GM18511 (cell line): ENCODE data around the gene L3MBTL1.

Experiments
- ATAC-seq: cut with Tn5 transposase; IDR thresholded peaks from one replicate; pipeline ENCODE4 v1.9.1; 2021; ENCODE audit warnings: mild to moderate bottlenecking, moderate library complexity; ENCODE audit not compliant: unreplicated experiment

Gene L3MBTL1

GRCh38 chr20:43558412-43559146 lies 51.1 kb downstream of the L3MBTL1 start, which contains the start of gene SGK2:
Gene SGK2 (plus strand): TSS chr20:43559027. CDS start chr20:43566496, 7,469 bp downstream.
- ATAC-seq: no peak

GRCh38 chr20:43559147-43559987 lies 51.9 kb downstream of the L3MBTL1 start:
- ATAC-seq: no peak

- ATAC-seq: no peak
These were observed 53.5 kb downstream of the L3MBTL1 start for GRCh38 chr20:43560974-43561373.

GRCh38 chr20:43563429-43563828 lies 55.9 kb downstream of the L3MBTL1 start:
- ATAC-seq: no peak

GRCh38 chr20:43563991-43564390 lies 56.5 kb downstream of the L3MBTL1 start:
- no peak for ATAC-seq

GRCh38 chr20:43564455-43564854 lies 57.0 kb downstream of the L3MBTL1 start:
- ATAC-seq: no peak

- ATAC-seq: no peak
These were observed 57.7 kb downstream of the L3MBTL1 start for GRCh38 chr20:43564993-43565757.

- ATAC-seq: no peak
These were observed 58.2 kb downstream of the L3MBTL1 start for GRCh38 chr20:43565758-43566104.

GRCh38 chr20:43567477-43567876 lies 60.0 kb downstream of the L3MBTL1 start:
- ATAC-seq: no peak

- ATAC-seq: no peak
These were observed 61.2 kb downstream of the L3MBTL1 start for GRCh38 chr20:43568706-43569105.

- ATAC-seq: no peak
These were observed 61.8 kb downstream of the L3MBTL1 start for GRCh38 chr20:43569282-43569681.

- no peak for ATAC-seq
These were observed 63.0 kb downstream of the L3MBTL1 start for GRCh38 chr20:43570496-43570895.

GRCh38 chr20:43571310-43571709 lies 63.8 kb downstream of the L3MBTL1 start:
- ATAC-seq: no peak

- ATAC-seq: no peak
These were observed 64.3 kb downstream of the L3MBTL1 start for GRCh38 chr20:43571771-43572170.

- ATAC-seq: no peak
These were observed 65.4 kb downstream of the L3MBTL1 start for GRCh38 chr20:43572891-43573290.

GRCh38 chr20:43576108-43576507 lies 68.6 kb downstream of the L3MBTL1 start:
- no peak for ATAC-seq

- ATAC-seq: no peak
These were observed 72.6 kb downstream of the L3MBTL1 start for GRCh38 chr20:43579861-43580793.

- ATAC-seq: no peak
These were observed 75.8 kb downstream of the L3MBTL1 start for GRCh38 chr20:43583133-43583864.

- ATAC-seq: no peak
These were observed 76.5 kb downstream of the L3MBTL1 start for GRCh38 chr20:43583982-43584432.
